ENCODE data around the gene UGT1A8.

- no peak for TF ChIP-seq YY1 (IDR thresholded peaks at IDR 0.05; ENCODE audit: insufficient read depth, insufficient read length)
- TF ChIP-seq ZNF274 (IDR thresholded peaks at IDR 0.05; ENCODE audit: low read depth, low read length), result no peak
These were observed 203.3 kb downstream of the UGT1A8 start for GRCh38 chr2:233820774-233821105.

Measured in NT2/D1 (cell line).